HG03575 (cell line): ENCODE results near the gene PAX2.

Experiments used
- ATAC-seq: cut with Tn5 transposase; IDR thresholded peaks from one replicate; pipeline ENCODE4 v1.9.1; 2021; ENCODE audit not compliant: unreplicated experiment, insufficient number of reproducible peaks, low FRiP score; ENCODE audit errors: extremely low read depth

Gene PAX2

DNA sequence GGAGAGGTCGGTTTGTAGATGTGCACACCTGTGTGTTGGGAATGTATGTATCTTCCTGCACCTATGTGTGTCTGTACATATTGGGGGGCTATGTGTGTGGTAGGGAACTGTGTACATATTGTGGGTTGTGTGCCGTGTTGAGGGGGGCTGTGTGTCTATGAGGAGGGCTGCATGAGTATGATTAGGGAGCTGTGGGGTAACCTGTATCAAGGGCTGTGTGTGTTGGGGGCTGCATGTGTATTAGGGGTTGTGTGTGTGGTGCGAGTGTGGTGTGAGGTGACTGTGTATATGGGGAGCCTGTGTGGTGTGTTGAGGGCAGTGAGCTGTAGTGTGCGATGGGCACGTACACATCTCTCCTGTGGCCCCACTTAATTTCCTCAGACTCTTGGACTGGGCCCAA lies 22.2 kb upstream of the PAX2 start:
- ATAC-seq = no peak

DNA sequence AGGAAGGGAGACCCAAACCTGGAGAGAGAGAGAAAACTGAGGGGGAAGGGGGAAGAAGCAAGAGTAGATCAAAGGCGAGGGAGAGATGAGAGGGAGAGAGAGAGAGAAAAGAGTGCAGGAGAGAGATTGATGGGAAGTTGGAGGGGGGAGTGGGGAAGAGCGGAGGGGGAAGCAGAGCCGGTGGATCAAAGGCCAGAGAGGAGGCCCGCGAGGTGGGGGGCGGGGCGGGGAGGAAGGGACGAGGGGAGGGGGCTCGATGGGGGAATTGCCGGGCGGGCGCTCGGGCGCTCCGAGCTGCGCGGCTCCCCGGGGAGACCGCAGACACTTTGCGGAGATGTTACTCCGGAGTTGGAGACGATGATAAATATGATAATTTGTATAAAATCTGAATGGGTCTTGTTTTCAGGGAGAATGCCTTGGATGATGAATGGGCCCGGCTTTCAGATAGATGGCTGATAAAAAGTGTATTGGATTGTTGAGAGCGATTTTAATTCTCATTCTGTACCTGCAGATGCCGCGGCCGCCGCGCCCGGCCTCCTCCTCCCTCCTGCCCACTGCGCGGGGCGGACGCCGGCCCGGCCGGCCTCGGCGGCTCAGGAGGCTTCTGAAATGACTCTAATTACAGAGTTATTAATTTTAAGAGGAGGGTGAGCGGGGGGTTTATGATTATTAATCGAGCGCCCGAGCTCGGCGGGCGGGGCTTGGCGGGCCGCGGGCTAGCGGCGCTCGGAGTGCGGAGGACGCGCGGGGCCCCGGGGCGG lies 21.4 kb upstream of the PAX2 start:
- ATAC-seq = no peak

DNA sequence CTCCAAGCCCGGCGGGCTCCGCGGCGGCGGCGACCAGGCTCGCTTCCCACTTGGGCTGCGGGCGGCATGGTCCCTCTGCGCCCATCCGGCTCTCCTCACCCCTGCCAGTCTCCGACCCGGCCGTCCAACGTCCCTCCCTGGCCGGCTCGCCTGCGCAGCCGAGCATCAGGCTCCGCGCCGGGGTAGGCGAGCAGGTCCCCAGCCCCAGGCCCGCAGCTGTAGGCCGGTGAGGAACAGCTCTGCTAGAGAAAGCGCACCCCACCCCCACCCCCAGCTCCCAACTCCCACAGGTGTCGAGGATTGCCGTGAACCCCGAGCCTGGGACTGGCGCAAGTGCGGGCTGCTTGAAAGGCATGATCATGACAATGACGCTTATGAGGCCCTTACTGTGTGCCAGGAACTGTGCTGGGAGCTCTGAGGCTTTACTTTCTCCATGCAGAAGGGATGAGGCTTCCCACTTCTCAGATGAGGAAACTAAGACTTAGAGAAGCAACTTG lies 20.8 kb upstream of the PAX2 start:
- no peak for ATAC-seq

DNA sequence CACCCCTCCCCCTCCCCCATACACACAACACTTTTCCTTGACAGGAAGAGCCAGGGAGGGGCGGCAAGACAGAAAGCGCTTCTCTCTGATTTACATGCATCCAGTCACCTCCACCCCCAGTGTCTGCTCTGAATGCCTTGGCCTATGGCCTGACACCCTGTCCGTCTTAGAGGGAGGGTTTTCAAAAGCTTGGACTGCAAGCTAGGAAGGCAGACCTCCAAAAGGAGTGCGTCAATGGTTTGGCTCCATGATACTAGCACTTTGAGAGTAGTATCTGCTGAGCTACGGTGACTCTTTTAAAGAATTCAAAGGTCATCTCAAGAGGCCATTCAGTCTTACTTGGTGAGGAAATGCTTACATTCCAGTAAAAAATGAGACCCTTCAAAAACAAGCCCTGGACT lies 20.3 kb upstream of the PAX2 start:
- no peak for ATAC-seq

DNA sequence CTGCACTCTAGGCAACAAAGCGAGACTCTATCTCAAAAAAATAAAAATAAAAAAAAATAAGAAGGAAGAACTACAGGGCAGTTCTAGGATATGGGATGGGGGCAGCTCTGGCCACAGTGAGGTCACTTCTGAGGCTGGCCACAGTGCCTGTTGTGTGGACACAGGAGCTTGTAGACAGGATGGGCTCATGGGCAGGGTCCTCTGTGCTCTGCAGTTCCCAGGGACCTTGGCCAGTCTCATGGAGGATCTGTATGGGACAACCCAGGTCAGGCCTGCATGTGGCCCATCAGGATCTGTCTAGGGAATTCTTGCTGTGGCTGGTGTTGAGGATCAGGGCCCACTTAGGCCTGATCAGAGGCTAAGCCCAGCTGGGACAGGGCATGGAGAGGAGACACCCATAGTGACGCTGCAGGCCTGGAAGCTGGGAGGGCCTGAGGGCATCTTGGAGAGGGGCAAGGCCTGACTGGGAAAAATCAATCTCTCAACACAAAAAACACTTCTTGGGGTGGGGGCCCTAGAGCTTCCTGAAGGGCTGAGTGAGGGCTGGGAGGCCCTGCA lies 19.4 kb upstream of the PAX2 start:
- ATAC-seq = no peak

DNA sequence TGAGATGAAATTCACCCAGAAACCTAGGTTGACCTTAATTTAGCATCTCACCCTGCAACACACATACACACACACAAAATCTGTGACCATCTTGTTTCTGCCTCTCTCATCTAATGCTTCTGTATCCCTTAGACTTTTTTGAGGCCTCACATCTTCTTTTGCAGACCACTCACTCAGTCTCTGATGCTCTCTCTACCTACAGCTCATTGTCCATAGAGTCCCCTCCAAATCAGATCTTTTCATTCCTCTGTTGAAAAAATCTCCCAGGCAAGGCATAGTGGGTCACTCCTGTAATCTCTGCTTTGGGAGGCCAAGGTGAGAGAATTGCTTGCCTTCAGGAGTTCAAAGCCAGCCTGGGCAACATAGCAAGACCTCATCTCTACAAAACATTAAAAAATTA lies 17.6 kb upstream of the PAX2 start:
- no peak for ATAC-seq

DNA sequence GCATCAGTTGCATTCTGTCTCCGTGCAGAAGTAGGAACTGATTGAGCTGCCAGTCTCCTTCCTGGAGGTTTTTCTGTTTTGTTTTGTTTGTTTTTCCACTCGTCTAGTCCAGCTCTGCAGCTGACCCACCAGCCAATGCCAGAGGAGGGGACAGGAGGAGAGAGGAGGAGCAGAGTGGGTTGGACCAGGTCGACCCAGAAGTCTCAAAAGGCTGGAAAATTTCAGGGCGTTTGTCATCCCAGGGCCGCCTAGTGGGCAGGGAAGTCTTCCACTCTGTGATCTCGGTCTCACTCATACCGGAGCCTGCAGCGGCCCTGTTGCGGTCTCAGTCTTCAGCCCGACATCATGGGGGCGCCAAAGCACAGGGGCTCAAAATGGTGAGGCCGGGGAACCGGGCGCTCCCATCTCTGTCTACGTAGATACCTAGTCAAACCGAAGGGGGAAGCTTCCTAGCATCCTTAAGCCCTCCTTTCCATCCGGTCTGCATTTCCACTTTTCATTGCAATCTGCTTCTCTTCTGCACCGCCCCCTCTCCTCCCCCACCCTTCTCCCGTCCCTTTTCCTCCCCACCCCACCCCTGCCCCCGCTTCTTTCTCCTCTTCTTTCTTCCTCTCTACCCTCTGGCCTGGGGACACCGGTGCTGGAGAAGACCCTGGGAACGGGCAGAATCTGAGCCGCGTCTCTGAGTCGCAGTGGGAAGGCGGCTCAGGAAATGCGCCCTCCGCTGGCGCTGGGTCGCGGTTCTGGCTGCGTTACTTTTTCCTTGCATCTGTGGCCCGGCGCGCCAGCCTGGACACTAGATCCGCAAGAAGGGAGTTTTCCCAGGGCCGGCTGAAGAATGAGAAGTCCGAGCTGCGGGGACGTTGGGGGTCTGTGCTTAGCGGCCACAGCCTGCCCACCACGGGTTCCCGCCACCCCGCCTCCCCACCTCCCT lies 16.2 kb upstream of the PAX2 start:
- ATAC-seq = no peak

DNA sequence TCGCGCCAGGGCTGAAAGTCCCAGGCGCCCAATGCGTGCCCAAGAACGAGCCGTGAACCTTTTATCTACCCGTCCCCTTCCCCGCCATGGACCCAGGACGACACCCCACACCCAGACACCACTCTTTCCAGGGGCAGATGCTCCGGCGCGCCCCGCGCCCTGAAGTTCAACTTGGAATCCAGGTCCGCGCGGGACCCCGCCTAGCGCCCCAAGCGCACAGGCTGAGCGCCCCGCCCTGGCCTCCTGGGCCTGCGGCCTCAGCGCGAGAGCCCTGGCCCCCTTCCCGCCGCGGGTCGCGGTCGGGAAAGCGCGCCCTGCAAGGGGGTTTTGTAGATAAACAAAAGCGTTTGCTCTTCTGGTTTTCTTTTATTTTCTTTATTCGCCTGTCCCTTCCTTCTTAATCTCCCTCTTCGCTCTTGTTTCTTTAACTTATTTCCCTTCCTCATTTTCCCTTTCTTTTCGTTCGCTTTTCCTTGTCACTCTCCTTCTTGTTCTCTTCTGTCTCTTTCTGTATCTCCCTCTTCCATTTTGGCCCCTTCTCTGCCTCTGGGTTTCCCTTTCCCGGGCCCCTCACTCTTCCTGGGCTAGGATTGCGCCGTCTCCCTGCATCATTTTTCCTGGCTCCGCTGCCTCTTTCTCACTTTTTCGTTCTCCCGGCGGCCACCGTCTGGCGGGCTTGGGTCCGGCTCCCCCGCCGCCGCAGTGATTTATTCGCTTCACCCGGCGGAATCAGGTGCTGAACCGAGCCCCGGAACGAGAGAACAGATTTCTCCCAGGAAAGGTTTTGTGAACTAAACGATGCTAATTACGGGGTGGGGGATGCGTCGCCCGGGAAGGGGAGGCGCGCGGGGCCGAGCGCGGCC lies 15.3 kb upstream of the PAX2 start:
- no peak for ATAC-seq

DNA sequence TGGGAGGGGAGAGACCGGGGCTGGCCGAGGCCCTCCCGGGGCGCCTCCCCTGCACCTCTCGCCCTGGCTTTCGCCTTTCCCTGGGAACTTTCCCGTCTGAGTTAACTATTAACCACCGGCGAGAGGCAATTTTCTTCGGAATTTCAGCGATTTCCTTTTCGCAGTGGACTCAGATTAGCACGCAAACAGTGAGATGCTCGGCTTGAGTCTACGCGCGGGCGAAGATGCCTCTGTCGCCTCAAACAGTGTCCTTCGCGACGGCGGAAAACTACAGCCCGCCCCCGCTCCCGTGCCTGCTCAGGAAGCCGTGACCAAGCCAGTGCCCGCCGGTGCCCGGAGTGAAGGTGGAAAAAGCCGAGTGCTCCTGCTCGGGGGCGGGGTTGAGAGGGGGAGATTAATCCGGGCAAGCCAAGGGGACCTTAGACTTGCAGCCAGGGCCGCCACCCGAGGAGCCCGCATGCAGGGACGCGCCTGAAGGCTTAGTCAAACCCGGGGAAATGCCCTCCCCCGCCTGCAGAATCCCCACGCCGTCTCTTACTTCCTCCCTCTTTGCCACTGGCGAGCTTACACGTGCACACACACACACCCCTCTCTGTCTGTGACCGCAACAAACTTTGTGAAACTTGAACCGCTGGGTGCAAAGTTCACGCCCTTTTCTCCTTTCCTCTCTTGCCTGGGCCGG lies 14.5 kb upstream of the PAX2 start:
- ATAC-seq = no peak

DNA sequence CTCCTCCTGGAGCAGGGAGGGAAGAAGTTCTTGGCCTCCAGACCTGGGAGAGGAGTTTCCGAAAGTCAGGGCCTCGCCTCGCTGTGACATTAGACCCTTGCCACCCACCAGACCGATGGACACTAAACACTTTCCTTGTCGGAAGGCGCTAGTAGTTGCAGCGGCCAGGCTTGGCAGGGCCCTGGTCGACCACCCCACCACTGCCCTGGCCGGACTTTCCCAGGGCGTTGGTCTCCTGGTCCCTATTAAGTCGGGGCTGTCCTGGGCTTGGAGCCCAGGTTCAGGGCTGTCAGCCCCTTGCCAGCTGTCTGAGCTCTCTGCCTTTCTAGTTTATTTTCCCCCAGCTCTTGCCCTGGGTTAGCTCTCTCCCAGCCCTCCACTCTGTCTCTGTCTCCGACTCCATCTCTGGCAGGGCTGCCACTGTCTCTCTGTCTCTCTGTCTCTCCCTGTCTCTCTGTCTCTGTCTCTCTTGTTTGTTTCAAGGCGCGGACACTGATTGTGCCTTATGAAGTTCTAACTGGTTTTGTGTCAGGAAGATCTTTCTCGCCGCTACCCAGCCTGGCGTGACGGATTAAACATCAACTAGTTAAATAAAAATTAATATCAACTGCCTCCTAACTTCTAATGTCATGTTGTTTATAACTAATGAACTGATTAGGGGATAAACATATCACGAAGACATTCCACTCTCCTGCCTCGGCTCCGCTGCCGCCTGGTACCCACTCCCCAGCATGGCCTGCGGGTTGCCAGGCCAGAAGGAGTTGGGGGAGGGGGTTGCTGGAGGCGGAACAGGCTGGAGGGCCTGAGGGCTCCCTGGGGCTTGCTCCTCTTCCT lies 13.8 kb upstream of the PAX2 start:
- no peak for ATAC-seq

DNA sequence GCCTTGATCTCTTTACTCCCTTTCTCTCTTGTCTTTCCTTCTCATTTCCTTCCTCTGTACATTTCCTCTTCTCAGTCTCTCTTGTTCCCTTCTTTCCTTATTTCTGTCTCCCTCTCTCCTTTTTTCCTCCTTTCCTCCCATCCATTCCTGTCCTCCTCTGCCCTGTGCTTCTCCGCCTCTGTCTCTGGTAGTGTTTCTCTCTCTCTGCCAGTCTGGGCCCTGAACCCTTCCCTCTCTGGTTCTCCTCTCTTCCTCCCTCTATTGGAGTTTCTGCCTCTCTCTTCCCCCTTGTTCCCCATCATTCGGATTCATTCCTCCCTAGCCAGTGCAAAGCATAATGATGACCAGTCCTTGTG lies 13.2 kb upstream of the PAX2 start:
- ATAC-seq = no peak

DNA sequence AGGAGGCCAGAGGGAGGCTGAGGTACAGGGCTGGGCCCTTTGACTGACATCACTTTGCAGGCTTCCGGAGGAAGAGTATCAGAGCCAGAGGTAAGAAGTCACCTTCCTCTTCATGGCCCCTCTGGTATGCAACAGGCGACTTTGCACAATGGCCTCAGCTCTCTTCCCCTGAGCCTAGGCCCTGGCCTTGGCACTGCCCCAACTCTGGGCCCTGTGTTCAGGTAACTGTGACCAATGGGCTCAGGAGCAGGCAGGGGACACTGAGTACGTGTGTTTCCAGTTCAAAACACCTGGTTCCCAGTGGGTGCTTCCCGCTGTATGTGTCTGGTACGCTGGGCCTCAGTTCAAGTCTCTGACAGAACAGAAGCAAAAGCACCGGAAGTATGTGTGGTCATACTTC lies 12.1 kb upstream of the PAX2 start:
- ATAC-seq = no peak

DNA sequence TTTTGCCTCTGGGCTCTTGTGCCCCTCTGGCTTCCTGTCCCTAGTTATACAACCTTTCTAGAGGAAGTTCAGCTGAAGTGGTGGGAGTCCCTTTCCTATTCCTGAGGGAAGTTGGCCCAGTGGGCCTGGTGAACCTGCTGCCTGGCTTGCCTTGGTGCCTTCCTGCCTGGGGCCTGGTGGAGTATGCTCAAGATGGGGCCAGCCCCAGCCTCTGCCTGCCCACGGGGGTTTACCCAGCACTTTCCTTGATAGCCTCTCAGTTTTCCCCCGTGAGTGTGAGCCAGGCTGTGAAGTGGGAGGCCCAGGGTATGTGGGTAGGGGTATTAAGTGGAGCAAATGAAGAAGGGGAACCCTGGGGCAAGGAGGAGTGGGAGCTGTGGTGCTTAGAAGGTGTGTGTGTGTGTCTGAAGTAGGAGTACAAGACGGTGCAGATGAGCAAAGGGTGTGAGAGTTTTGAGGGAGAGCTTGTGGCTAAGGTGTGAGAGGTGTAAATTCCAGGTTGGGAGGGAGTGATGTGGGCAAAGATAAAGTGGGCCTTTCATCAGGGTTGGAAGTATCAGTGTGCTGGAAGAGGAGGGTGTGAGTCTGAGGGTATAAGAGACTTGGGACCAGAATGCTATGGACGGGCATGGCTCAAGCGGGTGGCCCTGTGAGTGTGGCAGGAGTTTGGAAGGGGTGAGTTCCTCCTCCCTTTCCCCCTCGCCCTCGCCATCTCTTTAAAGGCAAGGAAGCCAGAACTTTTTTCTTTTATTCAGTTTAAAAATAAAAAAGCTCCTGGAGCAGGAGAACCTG lies 10.9 kb upstream of the PAX2 start:
- ATAC-seq = no peak

DNA sequence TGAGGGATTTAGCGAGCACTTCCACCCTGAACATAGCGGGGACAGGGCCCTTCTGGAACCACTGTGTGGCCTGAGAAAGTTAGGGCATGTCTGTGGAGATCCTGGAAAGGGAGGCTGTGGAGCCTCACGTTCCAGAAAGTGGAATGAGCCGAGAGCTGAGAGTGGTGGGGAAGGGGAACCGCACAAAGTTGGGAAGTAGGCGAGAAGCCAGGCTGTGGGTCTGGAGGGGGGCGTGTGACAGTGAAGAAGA lies 10.4 kb upstream of the PAX2 start:
- ATAC-seq = no peak

DNA sequence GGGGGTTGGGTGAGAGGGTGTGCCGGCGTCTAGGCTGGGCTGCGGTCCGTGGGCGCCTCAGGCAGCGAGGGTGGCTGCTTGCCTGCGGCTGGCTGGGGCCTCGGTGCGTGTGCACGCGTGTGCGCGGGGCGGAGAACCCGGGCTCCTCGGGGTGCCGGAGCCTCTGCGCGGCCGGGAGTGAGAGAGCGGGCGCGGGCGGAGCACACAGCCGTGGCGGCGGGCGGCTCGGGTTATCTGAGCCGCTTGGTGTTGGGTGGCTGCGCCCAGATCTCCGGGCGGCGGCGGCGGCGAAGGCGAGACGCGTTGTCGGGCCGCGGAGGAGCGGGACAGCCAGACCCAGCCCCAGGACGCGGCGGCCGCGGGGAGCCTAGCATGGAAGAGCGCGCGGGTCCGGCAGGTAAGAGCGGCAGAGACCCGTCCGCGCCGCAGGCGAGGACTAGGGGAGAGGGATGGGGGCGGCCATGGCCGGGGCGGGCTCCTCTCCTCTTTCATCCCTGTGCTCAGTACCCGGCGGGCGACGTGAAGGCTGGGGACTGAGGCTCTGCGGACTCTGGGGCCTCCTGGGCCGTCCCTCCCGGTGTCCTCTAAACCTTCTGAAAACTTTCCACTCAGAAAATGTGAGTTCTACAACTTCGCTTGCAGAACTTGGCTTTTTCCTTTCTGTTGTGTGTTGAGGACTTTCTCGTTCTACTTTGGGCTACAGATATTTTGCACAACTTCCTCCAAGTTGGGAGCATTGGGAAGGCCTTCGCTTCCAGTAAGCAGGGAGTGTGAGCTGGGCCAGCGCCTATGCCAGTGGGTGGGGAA lies 9.8 kb upstream of the PAX2 start:
- ATAC-seq = no peak

DNA sequence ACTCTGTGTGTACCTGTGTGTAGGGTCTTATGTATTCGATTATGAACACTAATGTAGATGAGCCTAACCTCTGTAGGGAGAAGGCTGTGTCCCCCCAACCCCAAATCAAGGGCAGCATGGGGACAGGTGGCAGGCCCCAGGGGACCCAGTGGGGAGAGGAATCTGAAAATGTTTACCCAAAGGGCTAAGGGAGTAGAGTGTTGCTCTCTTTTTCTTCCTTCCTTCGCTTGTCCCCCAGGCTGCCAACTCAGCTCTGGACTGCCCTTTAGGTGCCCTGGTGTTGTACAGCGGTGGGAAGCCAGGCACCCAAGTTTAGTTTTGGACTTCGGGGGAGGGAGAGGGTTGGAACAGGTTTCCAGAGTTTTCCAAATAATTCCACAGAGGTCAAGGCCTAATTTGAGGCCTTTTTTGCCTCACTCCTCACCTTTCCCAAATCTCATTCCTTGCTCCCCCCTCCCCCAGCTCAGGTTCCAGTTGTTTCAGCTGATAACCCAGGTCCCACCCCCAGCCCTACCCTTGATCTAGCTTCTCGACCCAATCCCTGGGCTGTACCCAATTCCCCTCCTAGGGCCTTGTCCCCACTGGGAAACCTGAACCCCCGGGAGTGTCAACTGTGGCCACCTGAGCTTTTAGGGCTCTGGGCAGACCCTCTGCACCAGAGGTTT lies 9.1 kb upstream of the PAX2 start:
- ATAC-seq = no peak
